NCI-H524 treated with DMSO at 0.1 percent for 48 hours (cell line): ENCODE data around the gene FTO.
"Not testable (repeated sequence)": the region's sequence is repeated elsewhere in the genome, so short reads cannot be mapped to it uniquely, and the experiment has no call there.

Experiments
- DNase-seq: peaks from one replicate; lab custom pipeline; 2025; lab: John Stamatoyannopoulos, UW

Gene FTO

GRCh38 chr16:53826658-53827057, 122.7 kb downstream of the FTO start:
- no peak for DNase-seq

DNA sequence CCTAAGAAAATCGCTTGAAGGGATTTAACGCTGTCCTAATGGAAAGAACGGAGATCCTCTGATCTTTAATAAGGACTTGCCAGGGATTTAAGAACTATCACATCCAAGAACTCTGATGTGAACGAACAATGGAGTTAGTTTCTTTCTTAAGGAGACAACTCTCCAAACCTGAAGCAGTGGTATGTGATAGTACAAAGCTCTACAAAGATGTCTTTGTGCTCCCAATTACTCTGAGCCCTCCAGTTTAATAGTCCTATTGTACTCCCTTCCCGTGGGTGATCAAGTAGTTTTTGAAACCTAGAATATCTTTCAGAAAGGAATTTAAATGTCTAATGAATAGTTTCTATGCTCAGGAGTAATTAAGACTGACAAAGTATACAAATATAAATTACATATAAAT, 123.8 kb downstream of the FTO start:
- DNase-seq = no peak

GRCh38 chr16:53829186-53829747, 125.3 kb downstream of the FTO start:
- no peak for DNase-seq

DNA sequence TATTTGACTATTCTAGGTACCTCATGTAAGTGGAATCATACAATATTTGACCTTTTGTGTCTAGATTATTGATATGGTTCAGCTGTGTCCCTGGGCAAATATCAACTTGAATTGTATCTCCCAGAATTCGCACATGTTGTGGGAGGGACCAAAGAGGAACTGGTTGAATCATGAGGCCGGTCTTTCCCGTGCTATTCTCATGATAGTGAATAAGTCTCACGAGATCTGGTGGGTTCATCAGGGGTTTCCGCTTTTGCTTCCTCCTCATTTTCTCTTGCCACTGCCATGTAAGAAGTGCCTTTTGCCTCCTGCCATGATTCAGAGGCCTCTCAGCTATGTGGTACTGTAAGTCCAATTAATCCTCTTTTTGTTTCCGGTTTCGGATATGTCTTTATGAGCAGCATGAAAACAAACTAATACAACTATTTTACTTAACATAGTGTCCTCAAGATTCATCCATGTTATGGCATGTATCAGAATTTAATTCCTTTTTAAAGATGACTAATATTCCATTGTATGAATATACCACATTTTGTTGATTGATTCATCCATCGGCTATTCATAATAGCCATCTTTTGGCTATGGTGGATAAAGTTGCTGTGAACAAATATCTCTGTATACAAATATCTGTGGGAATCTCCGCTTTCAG, 129.1 kb downstream of the FTO start:
- DNase-seq = no peak

GRCh38 chr16:53836142-53836541, 132.2 kb downstream of the FTO start:
- no peak for DNase-seq

- DNase-seq = no peak
Measured at GRCh38 chr16:53836680-53837079, 132.7 kb downstream of the FTO start.

DNA sequence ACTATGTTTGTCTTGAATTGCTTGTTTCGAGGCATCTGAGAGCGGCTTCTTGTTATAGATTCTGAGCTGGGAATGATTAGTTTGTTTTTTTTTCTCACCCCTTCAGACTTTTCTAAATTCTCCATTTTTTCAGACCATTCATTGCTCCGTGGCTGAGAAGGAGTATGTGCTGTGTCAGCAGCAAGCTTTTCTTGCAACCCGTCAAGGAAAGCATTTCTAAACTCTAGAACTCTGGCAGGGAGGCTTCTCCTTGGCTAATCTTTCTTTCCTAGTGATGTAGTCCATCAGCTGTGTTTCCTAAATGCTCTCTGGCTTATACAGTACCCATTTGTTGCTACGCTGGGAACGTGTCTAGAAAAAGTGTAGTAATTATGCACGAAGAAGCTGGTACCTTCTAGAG, 133.5 kb downstream of the FTO start:
- no peak for DNase-seq

GRCh38 chr16:53839150-53839549, 135.2 kb downstream of the FTO start:
- DNase-seq = no peak

DNA sequence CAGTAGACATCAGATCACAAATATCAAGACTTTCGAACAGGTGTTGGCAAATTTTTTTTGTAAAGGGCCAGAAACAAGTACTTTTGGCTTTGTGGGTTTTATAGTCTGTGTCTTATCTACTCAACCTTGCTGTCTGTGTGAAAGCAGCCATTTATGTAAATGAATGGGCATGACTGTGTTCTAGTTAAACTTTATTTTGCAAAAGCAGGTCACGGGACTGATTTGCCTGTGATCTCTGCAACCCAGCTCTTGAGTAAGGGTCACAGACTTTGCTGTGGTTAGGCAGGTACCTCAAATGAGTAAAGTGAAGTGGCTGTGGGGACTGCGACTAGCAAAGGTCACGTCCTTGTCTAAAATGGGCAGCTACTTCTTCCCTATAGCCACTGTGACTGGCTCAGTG, 136.5 kb downstream of the FTO start:
- no peak for DNase-seq

GRCh38 chr16:53841884-53842283, 137.9 kb downstream of the FTO start:
- no peak for DNase-seq

DNA sequence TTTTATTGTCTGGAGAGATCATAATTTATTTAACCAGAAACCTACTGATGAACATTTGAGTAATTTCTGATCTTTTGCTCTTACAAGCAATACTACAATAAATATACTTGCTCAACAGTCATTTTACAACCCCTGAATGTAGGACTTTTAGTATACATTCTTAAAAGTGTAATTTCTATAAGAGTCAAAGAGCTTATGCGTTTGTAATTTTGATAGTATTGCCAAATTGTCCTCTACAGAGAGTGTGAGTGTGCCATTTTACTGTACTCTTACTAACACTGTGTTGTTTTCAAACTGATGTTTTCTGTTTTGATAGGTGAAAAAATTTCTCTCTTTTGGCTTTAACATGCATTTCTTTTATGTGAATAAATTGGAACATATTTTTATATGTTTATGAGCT, 139.1 kb downstream of the FTO start:
- no peak for DNase-seq

- DNase-seq = no peak
Measured at GRCh38 chr16:53844804-53845203, 140.8 kb downstream of the FTO start.

- DNase-seq = not testable (repeated sequence)
Measured at GRCh38 chr16:53846549-53846948, 142.6 kb downstream of the FTO start.

DNA sequence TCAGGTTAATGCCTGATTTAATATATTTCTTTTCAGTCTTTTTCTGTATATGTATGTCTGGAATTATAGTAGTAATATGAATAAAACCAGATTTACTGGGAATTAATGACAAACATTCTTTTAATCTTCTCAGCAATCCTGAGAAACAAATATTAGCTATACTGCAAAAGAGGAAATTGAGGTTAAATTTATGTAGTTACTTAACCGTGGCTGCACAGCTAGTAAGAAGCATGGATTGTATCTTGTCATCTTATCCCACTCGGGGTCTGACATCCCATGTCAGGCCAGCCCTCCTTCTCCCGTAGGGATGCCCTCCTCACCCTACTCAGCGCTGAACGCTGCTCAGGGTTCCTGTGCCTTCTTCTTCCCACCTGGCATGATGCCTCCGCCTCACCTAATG, 143.0 kb downstream of the FTO start:
- DNase-seq = no peak

- DNase-seq = no peak
Measured at GRCh38 chr16:53848277-53848942, 144.5 kb downstream of the FTO start.

DNA sequence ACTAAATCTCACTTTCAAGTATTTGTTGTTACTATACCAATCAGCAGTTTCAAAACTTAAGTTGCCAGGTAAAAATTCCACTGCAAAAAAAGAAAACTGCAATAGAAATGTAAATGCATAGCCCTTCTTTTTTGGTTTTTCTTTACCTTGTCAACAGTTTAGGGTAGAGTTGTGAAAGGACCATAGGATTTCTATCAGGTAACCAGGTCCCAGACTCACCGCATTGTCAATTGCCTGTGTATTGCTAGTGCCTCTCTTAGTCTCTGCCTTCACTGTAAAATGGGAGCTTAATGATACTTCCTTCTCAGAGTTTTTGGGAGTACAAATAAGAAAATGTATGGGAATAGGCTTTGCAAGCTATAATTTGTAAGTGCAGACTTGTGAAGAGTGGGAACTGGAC, 145.0 kb downstream of the FTO start:
- DNase-seq = no peak

GRCh38 chr16:53849585-53849984, 145.6 kb downstream of the FTO start:
- DNase-seq = no peak

- no peak for DNase-seq
Measured at GRCh38 chr16:53849994-53850393, 146.0 kb downstream of the FTO start.

DNA sequence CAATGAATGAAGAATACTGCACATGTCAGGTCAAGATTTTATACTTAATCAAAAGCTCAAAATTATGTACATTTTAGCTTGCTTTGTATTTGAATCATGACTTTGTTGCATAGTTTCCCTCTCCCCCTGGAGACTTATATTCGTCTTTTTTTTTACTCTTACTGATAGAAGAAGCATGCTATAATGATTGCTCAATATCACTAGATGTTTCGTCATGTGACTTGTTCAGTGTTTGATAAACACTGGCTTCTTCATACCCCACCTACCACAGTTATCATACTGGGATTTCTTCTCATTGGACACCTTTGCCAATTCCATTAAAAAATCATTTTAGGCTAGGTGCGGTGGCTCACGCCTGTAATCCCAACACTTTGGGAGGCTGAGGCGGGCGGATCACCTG, 148.7 kb downstream of the FTO start:
- DNase-seq = no peak

DNA sequence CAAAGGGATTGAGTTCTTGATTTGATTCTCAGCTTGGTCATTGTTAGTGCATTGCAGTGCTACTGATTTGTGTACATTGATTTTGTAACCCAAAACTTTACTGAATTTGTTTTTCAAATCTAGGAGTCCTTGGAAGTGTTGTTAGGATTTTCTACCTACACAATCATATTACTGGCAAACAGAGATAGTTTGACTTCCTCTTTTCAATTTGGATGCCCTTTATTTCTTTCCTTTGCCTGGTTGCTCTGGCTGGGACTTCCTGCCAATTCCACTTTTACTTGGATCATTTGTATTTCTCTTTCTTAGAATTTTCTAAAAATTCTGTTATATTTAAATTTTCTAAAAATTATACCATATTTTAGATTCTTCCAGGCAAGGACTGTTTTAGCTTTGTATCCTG, 151.1 kb downstream of the FTO start:
- DNase-seq = no peak

DNA sequence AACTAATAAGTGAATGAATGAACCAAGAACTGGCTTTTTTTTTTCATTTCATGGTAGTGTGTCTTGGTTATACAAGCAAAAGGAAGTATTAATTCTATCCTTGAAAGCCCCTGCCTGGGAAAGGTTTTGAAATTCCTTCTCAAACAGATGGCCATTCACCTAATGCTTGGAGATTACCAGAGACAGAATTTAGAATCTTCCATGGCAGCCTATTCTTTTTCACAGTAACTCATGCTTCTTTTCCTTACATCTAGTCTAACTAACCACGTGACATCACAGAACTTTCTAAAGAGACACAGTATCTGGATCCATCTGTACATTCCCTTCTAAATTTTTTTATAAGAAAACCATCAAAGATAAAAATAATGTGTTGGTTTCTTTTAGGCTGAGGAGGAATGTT, 151.6 kb downstream of the FTO start:
- no peak for DNase-seq

DNA sequence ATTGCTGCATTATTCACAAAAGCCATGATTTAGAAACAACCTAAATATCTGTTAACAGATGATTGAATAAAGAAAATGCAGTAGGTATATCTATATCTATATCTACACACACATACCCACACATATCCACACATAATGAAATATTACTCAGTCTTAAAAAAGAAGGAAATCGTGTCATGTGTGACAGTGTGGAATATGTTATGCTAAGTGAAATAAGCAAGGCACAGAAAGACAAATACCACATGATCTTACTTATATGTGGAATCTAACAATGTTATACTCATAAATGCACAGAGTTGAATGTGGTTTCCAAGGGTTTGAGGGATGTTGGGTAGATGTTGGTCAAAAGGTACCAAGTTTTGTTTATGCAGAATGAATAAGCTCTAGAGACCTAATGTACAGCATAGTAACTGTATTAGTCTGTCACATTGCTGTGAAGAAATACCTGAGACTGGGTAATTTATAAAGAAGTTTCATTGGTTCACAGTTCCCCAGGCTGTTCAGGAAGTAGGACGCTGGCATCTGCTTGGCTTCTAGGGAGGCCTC, 156.1 kb downstream of the FTO start:
- no peak for DNase-seq

GRCh38 chr16:53863861-53864260, 159.9 kb downstream of the FTO start:
- DNase-seq = no peak
